Liver (tissue), 2 donors: ENCODE measurements around the gene VAMP1.

Experiments
- ATF3 ChIP-seq: IDR thresholded peaks from 2 replicates; pipeline ENCODE4 v1.6.1; 2016; ENCODE audit warnings: antibody characterized with exemption
- RAD21 ChIP-seq, 2 donors: IDR thresholded peaks; 2 replicates each; pipeline ENCODE4 v1.6.1; 2016; ENCODE audit warnings: antibody characterized with exemption in 2 of 2, mild to moderate bottlenecking in 2 of 2
- donor health status: healthy.

GRCh38 chr12:6452944-6453630 lies 17.4 kb downstream of the VAMP1 start:
- TF ChIP-seq ATF3: no peak
- no peak for TF ChIP-seq RAD21 (IDR thresholded peaks at IDR 0.05)
